Motor neuron (in vitro differentiated cells): ENCODE results near the gene MEGF11. TPM values are rescaled to one million over a fixed set of nuclear protein-coding genes. Genes with fewer than 3 reads are reported as not detected.
A peak's percentile ranks its signal among the peaks of the same experiment; 100 is the strongest.

Source experiments
- ATAC-seq, 8 experiments: fragments of 200-7000 bp; cut with Tn5 transposase; replicated peaks in 6 of 8; 2 replicates each; pipeline ENCODE4 v1.8.0; 2021; ENCODE audit warnings: mild to moderate bottlenecking in 8 of 8, moderate library complexity in 8 of 8
- H3K27ac ChIP-seq, 2 donors: fragments of 250-450 bp; sonication (Bioruptor Pico); 2 replicates each; pipeline ENCODE4 v1.9.0; 2021; ENCODE audit warnings: antibody characterized with exemption in 2 of 2, mild to moderate bottlenecking in 2 of 2, moderate library complexity in 1 of 2
- H3K4me1 ChIP-seq, 2 donors: fragments of 250-450 bp; sonication (Bioruptor Pico); replicated peaks in 1 of 2; 2 replicates each; pipeline ENCODE4 v1.6.1; 2021; ENCODE audit warnings: antibody characterized with exemption in 2 of 2, mild to moderate bottlenecking in 2 of 2, moderate library complexity in 1 of 2
- H3K4me3 ChIP-seq, 5 donors: fragments of 250-450 bp; sonication (Bioruptor Pico); 2 replicates each; pipeline ENCODE4 v1.9.0; 2021; ENCODE audit warnings: antibody characterized with exemption in 5 of 5, mild to moderate bottlenecking in 5 of 5, moderate library complexity in 4 of 5
- WGBS, 10 experiments: fragments of 450-650 bp; shearing (Covaris generic); methylation state at CpG; one replicate each; pipeline ENCODE4 v1.0.0; 2022; 5-methylcytosine and 5-hydroxymethylcytosine counted together
- in situ Hi-C, 9 experiments: fragments of 400-800 bp; cut with MboI; loops; one replicate each; pipeline ENCODE4 v1.15.0; 2021; ENCODE audit warnings: low sequenced_read_pairs in 9 of 9, low pct_unique_long_range_greater_than_20kb in 2 of 9; ENCODE audit not compliant: unreplicated experiment in 9 of 9
- total RNA-seq, 8 experiments: library from RNA; unstranded; fragments of 300-600 nt; gene quantifications; 2 replicates each; pipeline versions ENCODE4 v1.2.3 to v1.2.4, GENCODE V29; 2022

Gene MEGF11
- total RNA-seq, 8 experiments from 2014 or later, result 2.8 to 18.2 (median 9.0) TPM

GRCh38 chr15:66187271-66187670 is 66.3 kb downstream of the MEGF11 start:
- in situ Hi-C loops, result no loop called here
- 90 to 100% methylated on average over 3 to 6 of the region's 6 CpGs; no CpG with 5 or more reads in 8 of the 10 experiments for WGBS, 10 experiments
- ATAC-seq, result no peak
- no peak overlapping the region for H3K4me3 ChIP-seq
- H3K4me1 ChIP-seq, result peaks cover 5 to 20% of the 10 kb centered on the region in 2 donors
- no peak overlapping the region for H3K27ac ChIP-seq

GRCh38 chr15:66186049-66186825 is 67.3 kb downstream of the MEGF11 start:
- 20 to 100% (median 61%) methylated on average over 1 to 6 of the region's 7 CpGs; no CpG with 5 or more reads in 5 of the 10 experiments for WGBS, 10 experiments
- in situ Hi-C loops, result no loop called here
- H3K27ac ChIP-seq, result no peak overlapping the region
- peaks cover 13 to 27% of the 10 kb centered on the region in 2 donors for H3K4me1 ChIP-seq
- H3K4me3 ChIP-seq, result no peak overlapping the region
- ATAC-seq, result no peak

- Histone ChIP-seq H3K4me1 (peaks cover 21 to 30% of the 10 kb centered on the region in 2 donors), H3K27ac (no peak overlapping the region), H3K4me3 (no peak overlapping the region)
- in situ Hi-C loops, result no loop called here
- 0 to 100% (median 58%) methylated on average over 1 to 5 of the region's 8 CpGs; no CpG with 5 or more reads in 6 of the 10 experiments for WGBS, 10 experiments
- ATAC-seq, result peak in 1 of 8 experiments; percentile 10
Measured at GRCh38 chr15:66184936-66185790, 68.4 kb downstream of the MEGF11 start.

GRCh38 chr15:66184492-66184891 is 69.1 kb downstream of the MEGF11 start:
- WGBS, 10 experiments, result no CpG with 5 or more reads among the region's 6 CpGs
- in situ Hi-C loops, result no loop called here
- Histone ChIP-seq H3K4me3 (no peak overlapping the region), H3K4me1 (peaks cover 28 to 37% of the 10 kb centered on the region in 2 donors), H3K27ac (no peak overlapping the region)
- ATAC-seq, result no peak

- no peak overlapping the region for H3K4me3 ChIP-seq
- peaks cover 39 to 46% of the 10 kb centered on the region in 2 donors for H3K4me1 ChIP-seq
- peak overlapping the region; percentile 3 to 16 for H3K27ac ChIP-seq
- 0 to 45% (median 29%) methylated on average over 3 to 7 of the region's 7 CpGs; no CpG with 5 or more reads in 1 of the 10 experiments for WGBS, 10 experiments
- in situ Hi-C loops, result no loop called here
- peak in 6 of 8 experiments; percentile 29 to 67 (median 50) for ATAC-seq
Measured at GRCh38 chr15:66180531-66181097, 72.9 kb downstream of the MEGF11 start.

GRCh38 chr15:66178531-66178910 is 75.0 kb downstream of the MEGF11 start:
- no peak overlapping the region for H3K27ac ChIP-seq
- in situ Hi-C loops, result no loop called here
- H3K4me3 ChIP-seq, result no peak overlapping the region
- H3K4me1 ChIP-seq, result peaks cover 39 to 46% of the 10 kb centered on the region in 2 donors
- 13 to 80% (median 28%) methylated on average over 1 to 4 of the region's 4 CpGs for WGBS, 10 experiments
- peak in 3 of 8 experiments; percentile 22 to 34 (median 26) for ATAC-seq

- Histone ChIP-seq H3K27ac (peak overlapping the region; percentile 16 to 34), H3K4me1 (peaks cover 37 to 52% of the 10 kb centered on the region in 2 donors), H3K4me3 (no peak overlapping the region)
- in situ Hi-C loops, result no loop called here
- ATAC-seq, result peak in 7 of 8 experiments; percentile 79 to 93 (median 82)
- WGBS, 10 experiments, result 0 to 88% (median 69%) methylated on average over 1 to 7 of the region's 11 CpGs; no CpG with 5 or more reads in 3 of the 10 experiments
Measured at GRCh38 chr15:66172324-66172980, 81.1 kb downstream of the MEGF11 start.

GRCh38 chr15:66171841-66172240 is 81.7 kb downstream of the MEGF11 start:
- peak in 5 of 8 experiments; percentile 74 to 81 (median 79) for ATAC-seq
- H3K4me1 ChIP-seq, result peaks cover 36 to 46% of the 10 kb centered on the region in 2 donors
- in situ Hi-C loops, result no loop called here
- 50 to 82% (median 62%) methylated on average over 2 to 8 of the region's 13 CpGs; no CpG with 5 or more reads in 5 of the 10 experiments for WGBS, 10 experiments
- H3K4me3 ChIP-seq, result no peak overlapping the region
- peak overlapping the region; percentile 34 to 69 for H3K27ac ChIP-seq

GRCh38 chr15:66170716-66171115 is 82.8 kb downstream of the MEGF11 start:
- 89% methylated on average over 3 of the region's 5 CpGs; no CpG with 5 or more reads in 9 of the 10 experiments for WGBS, 10 experiments
- in situ Hi-C loops, result no loop called here
- no peak overlapping the region for H3K4me3 ChIP-seq
- no peak for ATAC-seq
- peaks cover 46 to 56% of the 10 kb centered on the region in 2 donors for H3K4me1 ChIP-seq
- H3K27ac ChIP-seq, result peak overlapping the region in 1 of 2 donors; percentile 69

GRCh38 chr15:66170042-66170441 is 83.5 kb downstream of the MEGF11 start:
- WGBS, 10 experiments, result 40 to 100% (median 100%) methylated on average over 1 to 4 of the region's 4 CpGs; no CpG with 5 or more reads in 5 of the 10 experiments

GRCh38 chr15:66169625-66170024 is 83.9 kb downstream of the MEGF11 start:
- no peak overlapping the region for H3K27ac ChIP-seq

More at GRCh38 chr15:66170042-66170441, 83.5 kb downstream of the MEGF11 start:
- H3K4me1 ChIP-seq, result peaks cover 51 to 63% of the 10 kb centered on the region in 2 donors
- no peak overlapping the region for H3K27ac ChIP-seq
- no peak overlapping the region for H3K4me3 ChIP-seq
- in situ Hi-C loops, result no loop called here
- no peak for ATAC-seq

GRCh38 chr15:66169023-66169422 is 84.5 kb downstream of the MEGF11 start:
- 0 to 84% (median 74%) methylated on average over 1 to 11 of the region's 12 CpGs; no CpG with 5 or more reads in 3 of the 10 experiments for WGBS, 10 experiments
- in situ Hi-C loops, result no loop called here
- H3K4me1 ChIP-seq, result peaks cover 52 to 73% of the 10 kb centered on the region in 2 donors
- ATAC-seq, result peak in 1 of 8 experiments; percentile 12
- H3K27ac ChIP-seq, result peak overlapping the region in 1 of 2 donors; percentile 42
- H3K4me3 ChIP-seq, result no peak overlapping the region

More at GRCh38 chr15:66169625-66170024, 83.9 kb downstream of the MEGF11 start:
- in situ Hi-C loops, result no loop called here
- peaks cover 52 to 67% of the 10 kb centered on the region in 2 donors for H3K4me1 ChIP-seq
- no peak overlapping the region for H3K4me3 ChIP-seq
- WGBS, 10 experiments, result 40 to 100% (median 86%) methylated on average over 1 to 13 of the region's 13 CpGs; no CpG with 5 or more reads in 1 of the 10 experiments
- ATAC-seq, result no peak
